ENCODE measurements around the gene LRMDA. TPM values are rescaled to one million over a fixed set of nuclear protein-coding genes. Genes with fewer than 3 reads are reported as not detected.

Gene LRMDA
- total and polyA plus RNA-seq, 2 of the 8 experiments (the other 6 are each of a cell fraction or from before 2014, with no cell fraction given): 0.86 to 2.8 TPM

DNA sequence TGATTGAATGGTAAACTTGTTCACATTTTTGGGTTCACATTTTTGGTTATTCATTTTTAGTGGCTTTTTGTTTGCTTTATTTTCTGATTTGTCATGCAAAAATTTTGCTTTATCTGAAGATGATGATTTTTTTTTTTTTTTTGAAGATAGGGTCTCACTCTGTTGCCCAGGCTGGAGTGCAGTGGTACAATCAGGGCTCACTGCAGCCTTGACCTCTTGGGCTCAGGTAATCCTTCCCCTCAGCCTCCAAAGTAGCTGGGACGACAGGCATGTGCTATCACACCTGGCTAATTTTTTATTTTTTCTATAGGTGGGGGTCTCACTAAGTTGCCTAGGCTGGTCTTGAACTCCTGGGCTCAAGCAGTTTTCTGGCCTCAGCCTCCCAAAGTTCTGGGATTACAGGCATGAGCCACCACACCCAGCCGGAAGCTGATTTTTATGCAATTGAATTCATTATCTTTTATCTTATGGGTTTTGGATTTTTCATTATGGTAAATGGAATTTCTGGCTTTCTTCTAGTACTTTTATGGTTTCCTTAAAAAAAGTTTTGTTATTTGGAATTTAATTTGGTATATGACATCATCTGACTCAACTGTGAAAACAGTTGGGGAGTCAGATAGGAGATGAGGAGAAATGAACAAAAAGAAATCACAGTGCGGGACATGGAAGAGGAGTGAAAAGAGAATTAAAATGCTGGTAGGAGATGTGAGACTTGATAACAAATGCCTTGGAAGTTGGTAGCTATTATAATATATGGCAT lies 158.7 kb downstream of the LRMDA start (continued):
- TF ChIP-seq, protein P1, sequence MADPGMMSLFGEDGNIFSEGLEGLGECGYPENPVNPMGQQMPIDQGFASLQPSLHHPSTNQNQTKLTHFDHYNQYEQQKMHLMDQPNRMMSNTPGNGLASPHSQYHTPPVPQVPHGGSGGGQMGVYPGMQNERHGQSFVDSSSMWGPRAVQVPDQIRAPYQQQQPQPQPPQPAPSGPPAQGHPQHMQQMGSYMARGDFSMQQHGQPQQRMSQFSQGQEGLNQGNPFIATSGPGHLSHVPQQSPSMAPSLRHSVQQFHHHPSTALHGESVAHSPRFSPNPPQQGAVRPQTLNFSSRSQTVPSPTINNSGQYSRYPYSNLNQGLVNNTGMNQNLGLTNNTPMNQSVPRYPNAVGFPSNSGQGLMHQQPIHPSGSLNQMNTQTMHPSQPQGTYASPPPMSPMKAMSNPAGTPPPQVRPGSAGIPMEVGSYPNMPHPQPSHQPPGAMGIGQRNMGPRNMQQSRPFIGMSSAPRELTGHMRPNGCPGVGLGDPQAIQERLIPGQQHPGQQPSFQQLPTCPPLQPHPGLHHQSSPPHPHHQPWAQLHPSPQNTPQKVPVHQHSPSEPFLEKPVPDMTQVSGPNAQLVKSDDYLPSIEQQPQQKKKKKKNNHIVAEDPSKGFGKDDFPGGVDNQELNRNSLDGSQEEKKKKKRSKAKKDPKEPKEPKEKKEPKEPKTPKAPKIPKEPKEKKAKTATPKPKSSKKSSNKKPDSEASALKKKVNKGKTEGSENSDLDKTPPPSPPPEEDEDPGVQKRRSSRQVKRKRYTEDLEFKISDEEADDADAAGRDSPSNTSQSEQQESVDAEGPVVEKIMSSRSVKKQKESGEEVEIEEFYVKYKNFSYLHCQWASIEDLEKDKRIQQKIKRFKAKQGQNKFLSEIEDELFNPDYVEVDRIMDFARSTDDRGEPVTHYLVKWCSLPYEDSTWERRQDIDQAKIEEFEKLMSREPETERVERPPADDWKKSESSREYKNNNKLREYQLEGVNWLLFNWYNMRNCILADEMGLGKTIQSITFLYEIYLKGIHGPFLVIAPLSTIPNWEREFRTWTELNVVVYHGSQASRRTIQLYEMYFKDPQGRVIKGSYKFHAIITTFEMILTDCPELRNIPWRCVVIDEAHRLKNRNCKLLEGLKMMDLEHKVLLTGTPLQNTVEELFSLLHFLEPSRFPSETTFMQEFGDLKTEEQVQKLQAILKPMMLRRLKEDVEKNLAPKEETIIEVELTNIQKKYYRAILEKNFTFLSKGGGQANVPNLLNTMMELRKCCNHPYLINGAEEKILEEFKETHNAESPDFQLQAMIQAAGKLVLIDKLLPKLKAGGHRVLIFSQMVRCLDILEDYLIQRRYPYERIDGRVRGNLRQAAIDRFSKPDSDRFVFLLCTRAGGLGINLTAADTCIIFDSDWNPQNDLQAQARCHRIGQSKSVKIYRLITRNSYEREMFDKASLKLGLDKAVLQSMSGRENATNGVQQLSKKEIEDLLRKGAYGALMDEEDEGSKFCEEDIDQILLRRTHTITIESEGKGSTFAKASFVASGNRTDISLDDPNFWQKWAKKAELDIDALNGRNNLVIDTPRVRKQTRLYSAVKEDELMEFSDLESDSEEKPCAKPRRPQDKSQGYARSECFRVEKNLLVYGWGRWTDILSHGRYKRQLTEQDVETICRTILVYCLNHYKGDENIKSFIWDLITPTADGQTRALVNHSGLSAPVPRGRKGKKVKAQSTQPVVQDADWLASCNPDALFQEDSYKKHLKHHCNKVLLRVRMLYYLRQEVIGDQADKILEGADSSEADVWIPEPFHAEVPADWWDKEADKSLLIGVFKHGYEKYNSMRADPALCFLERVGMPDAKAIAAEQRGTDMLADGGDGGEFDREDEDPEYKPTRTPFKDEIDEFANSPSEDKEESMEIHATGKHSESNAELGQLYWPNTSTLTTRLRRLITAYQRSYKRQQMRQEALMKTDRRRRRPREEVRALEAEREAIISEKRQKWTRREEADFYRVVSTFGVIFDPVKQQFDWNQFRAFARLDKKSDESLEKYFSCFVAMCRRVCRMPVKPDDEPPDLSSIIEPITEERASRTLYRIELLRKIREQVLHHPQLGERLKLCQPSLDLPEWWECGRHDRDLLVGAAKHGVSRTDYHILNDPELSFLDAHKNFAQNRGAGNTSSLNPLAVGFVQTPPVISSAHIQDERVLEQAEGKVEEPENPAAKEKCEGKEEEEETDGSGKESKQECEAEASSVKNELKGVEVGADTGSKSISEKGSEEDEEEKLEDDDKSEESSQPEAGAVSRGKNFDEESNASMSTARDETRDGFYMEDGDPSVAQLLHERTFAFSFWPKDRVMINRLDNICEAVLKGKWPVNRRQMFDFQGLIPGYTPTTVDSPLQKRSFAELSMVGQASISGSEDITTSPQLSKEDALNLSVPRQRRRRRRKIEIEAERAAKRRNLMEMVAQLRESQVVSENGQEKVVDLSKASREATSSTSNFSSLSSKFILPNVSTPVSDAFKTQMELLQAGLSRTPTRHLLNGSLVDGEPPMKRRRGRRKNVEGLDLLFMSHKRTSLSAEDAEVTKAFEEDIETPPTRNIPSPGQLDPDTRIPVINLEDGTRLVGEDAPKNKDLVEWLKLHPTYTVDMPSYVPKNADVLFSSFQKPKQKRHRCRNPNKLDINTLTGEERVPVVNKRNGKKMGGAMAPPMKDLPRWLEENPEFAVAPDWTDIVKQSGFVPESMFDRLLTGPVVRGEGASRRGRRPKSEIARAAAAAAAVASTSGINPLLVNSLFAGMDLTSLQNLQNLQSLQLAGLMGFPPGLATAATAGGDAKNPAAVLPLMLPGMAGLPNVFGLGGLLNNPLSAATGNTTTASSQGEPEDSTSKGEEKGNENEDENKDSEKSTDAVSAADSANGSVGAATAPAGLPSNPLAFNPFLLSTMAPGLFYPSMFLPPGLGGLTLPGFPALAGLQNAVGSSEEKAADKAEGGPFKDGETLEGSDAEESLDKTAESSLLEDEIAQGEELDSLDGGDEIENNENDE (IDR thresholded peaks at IDR 0.05; ENCODE audit: insufficient replicate concordance, low read length): no peak
- TF ChIP-seq POU5F1 (IDR thresholded peaks at IDR 0.05; ENCODE audit: low read depth, low read length): no peak
